Suppressor macrophage treated with lipopolysaccharide for 1 hour (primary cell): ENCODE data around the gene MRPL10.

ENCODE experiments used
- DNase-seq, 3 donors: peaks; one replicate each; pipeline ENCODE4 v3.0.0-alpha.2; 2020 to 2022

Gene MRPL10

GRCh38 chr17:47831003-47831933 lies at the start of gene MRPL10, which contains the start of gene LRRC46:
Gene MRPL10, minus strand, starts transcription at chr17:47831541. Its CDS starts 30 bp downstream, at chr17:47831511.
Gene LRRC46, plus strand, starts transcription at chr17:47831670. Its CDS starts 320 bp downstream, at chr17:47831990.
- peak; percentile 92 to 96 (median 95) for DNase-seq

DNA sequence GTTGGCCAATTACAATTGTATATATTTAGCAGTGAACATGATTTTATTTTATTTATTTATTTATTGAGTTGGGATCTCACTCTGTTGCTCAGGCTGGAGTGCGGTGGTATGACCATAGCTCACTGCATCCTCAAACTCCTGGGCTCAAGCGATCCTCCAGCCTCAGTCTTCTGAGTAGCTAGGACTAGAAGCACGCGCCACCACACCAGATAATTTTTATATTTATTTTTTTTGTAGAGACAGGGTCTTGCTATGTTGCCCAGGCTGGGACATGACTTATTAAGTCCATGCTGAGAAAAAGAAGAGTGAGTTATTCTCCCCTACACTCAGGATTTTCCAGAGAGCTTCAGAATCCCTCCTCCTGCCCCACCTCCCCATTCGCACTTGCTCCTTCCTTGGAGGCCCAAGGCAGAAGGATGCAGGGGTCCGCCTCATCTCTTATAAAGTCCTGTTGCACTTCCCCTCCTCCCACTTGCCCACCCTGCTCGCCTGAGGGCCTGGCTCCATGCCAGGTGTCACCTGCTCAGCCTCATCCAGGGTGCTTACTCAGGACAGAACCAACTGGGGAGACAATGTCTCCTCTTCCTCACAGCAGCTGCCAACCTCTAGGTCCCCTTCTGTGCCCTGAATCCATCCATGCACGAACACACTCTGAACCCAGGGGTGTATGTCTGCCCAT lies 48.6 kb upstream of the MRPL10 start:
- no peak for DNase-seq

GRCh38 chr17:47879028-47879585 lies 47.8 kb upstream of the MRPL10 start:
- peak; percentile 42 to 63 (median 42) for DNase-seq

- no peak for DNase-seq
Observed at GRCh38 chr17:47878203-47879027, 47.1 kb upstream of the MRPL10 start.

GRCh38 chr17:47877368-47878034 lies 46.2 kb upstream of the MRPL10 start:
- no peak for DNase-seq

DNA sequence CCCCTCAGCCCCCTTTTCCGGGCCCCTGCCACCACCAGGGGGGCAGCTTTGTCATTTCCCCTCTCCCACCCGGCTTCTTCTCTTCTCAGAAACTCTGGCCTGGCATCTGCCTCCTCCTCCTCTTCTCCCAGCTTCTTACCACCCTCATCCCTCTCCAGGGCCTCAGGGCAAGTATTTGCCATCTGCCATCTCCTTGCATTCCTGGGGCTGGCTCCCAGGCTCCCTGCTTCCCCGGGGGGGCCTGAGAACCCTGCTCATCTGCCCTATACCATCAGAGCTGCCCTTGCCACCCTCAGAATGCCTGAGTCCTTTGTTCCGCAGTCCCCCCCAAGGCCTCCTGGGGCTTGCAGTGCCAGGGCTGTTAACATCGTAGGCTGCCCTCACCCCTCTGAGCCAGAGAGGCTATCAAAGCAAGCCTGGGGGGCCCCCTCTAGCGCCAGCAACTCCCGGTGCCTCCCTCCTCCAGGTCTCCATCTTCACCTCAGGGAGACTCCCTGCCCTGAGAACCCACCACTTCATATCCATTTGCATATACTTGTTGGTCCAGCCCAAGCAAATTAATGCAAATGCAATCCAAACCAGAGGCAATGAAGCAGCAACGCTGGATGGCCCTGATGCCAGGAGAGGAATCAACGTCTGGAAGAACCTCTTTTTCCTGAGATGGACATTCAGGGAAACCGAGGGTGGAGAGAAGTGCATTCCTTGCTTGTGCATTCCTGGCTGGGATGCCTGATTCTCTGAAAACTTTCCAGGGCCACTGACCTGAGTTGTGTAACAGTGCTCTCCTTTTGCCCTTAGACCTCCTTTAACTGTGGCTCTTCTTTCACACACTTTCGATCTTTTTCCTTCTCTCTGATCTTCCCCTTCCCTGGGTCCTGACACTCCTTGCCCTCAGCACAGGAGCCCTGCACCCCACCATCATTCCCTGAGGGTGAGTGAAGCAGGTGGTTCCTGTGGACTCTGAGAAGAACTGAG lies 44.0 kb upstream of the MRPL10 start:
- no peak for DNase-seq

- DNase-seq, result no peak
Observed at GRCh38 chr17:47873200-47874090, 42.1 kb upstream of the MRPL10 start.

- DNase-seq, result no peak
Observed at GRCh38 chr17:47872651-47873161, 41.4 kb upstream of the MRPL10 start.

- DNase-seq, result peak; percentile 44 to 80 (median 69)
Observed at GRCh38 chr17:47872019-47872650, 40.8 kb upstream of the MRPL10 start.

GRCh38 chr17:47871048-47871447 lies 39.7 kb upstream of the MRPL10 start:
- no peak for DNase-seq

GRCh38 chr17:47870056-47870455 lies 38.7 kb upstream of the MRPL10 start:
- DNase-seq, result no peak

- no peak for DNase-seq
Observed at GRCh38 chr17:47869114-47869513, 37.8 kb upstream of the MRPL10 start.

- DNase-seq, result no peak
Observed at GRCh38 chr17:47867813-47868533, 36.6 kb upstream of the MRPL10 start.

GRCh38 chr17:47866941-47867340 lies 35.6 kb upstream of the MRPL10 start:
- DNase-seq, result no peak

GRCh38 chr17:47864791-47865216 lies 33.5 kb upstream of the MRPL10 start:
- peak in 1 of 3 donors; percentile 39 for DNase-seq

DNA sequence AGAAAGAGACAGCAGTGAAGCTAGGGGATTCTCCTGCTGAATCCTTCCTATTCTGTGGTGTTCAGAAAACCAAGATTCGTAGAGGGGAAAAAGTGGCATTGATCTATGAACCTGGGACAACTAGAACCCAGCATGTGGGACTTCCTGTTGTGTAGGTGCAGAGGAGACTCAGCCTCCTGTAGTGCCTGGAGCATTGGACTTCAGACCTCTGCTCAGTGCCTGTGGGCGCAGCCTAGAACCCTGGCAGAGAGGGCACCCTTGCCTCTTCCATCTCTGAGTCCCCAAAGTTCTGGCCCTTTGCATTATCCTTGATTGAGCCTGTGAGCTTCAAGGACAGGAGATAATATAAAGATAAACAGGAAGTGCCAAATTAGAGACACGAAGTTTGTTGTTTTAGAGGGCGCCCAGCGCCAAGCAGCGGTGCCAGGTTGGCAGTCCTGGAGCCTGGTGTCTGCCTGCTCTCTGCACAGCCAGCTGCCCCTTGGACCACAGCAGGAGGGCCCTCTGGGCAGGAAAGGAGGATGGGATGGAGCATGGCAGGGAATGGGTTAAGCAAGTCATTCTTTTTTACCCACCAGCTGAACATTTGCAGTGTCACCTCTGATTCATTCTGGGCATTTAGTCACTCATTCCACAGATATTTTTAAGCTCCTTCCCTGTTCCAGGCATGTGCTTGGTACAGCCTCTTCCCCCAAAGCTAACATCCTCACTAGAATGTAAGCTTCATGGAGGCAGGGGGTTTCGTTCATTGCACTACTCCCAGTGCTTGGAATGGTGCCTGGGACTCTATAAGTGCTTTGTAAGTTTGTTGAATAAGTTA lies 31.5 kb upstream of the MRPL10 start:
- peak; percentile 40 to 62 (median 49) for DNase-seq

GRCh38 chr17:47860386-47860785 lies 29.0 kb upstream of the MRPL10 start:
- no peak for DNase-seq
